Activated CD4-positive, alpha-beta memory T cell treated with anti-CD3 and anti-CD28 coated beads for 36 hours (primary cell): ENCODE measurements around the gene PDGFRB. TPM values are rescaled to one million over a fixed set of nuclear protein-coding genes. Genes with fewer than 3 reads are reported as not detected.

ENCODE experiments used
- CTCF ChIA-PET: fragments of 350-600 bp; sonication (Branson Sonifier 250); formaldehyde crosslinking; loops from one replicate; lab custom pipeline; 2021; ENCODE audit warnings: antibody characterized with exemption, inconsistent platforms; lab: Charles Lee
- POLR2A ChIA-PET: fragments of 350-600 bp; sonication (Branson Sonifier 250); formaldehyde crosslinking; loops from one replicate; lab custom pipeline; 2021; ENCODE audit warnings: antibody characterized with exemption; lab: Charles Lee
- DNase-seq: peaks from one replicate; pipeline ENCODE4 v3.0.0-alpha.2; 2020
- H3K27ac Mint-ChIP-seq: one replicate; pipeline ENCODE4 v1.8.0; 2021; ENCODE audit warnings: mixed read lengths
- H3K27me3 Mint-ChIP-seq: one replicate; pipeline ENCODE4 v1.8.0; 2021; ENCODE audit warnings: mixed read lengths
- H3K36me3 Mint-ChIP-seq: one replicate; pipeline ENCODE4 v1.8.0; 2021; ENCODE audit warnings: mixed read lengths
- H3K4me1 Mint-ChIP-seq: one replicate; pipeline ENCODE4 v1.8.0; 2021; ENCODE audit warnings: low read depth, mixed read lengths
- H3K4me3 Mint-ChIP-seq: one replicate; pipeline ENCODE4 v1.8.0; 2021; ENCODE audit warnings: mild to moderate bottlenecking, mixed read lengths
- H3K9me3 Mint-ChIP-seq: one replicate; pipeline ENCODE4 v1.8.0; 2021; ENCODE audit warnings: mixed read lengths
- intact Hi-C: fragments of 100-400 bp; cut with micrococcal nuclease; formaldehyde crosslinking; loops from one replicate; pipeline ENCODE4 v1.15.1; 2023
- total RNA-seq, 2 experiments: library from RNA; stranded (reverse); gene quantifications; one replicate each; pipeline ENCODE4 v1.2.3, GENCODE V29; 2021

PDGFRB gene
- total RNA-seq, 2 experiments from 2014 or later: 0.21 to 0.34 TPM

- intact Hi-C loops: no loop called here
- POLR2A ChIA-PET: no interaction called here
- CTCF ChIA-PET: interaction anchor here (1.3 to 2.2 kb wide), 2 partner anchors 24 to 87 kb away, joined by 3 to 15 read pairs; partner anchors contain the start of gene PDGFRB
- Mint-ChIP-seq H3K9me3 (no peaks in the 10 kb centered on the region), H3K4me3 (no peak overlapping the region), H3K36me3 (no peaks in the 10 kb centered on the region), H3K27me3 (peaks cover 2% of the 10 kb centered on the region), H3K27ac (no peak overlapping the region), H3K4me1 (no peaks in the 10 kb centered on the region)
- DNase-seq: no peak
Measured at GRCh38 chr5:150131461-150131860, 24.2 kb downstream of the PDGFRB start.

- DNase-seq: no peak
- Mint-ChIP-seq H3K4me3 (no peak overlapping the region), H3K36me3 (no peaks in the 10 kb centered on the region), H3K9me3 (no peaks in the 10 kb centered on the region), H3K27ac (no peak overlapping the region), H3K27me3 (no peaks in the 10 kb centered on the region), H3K4me1 (no peaks in the 10 kb centered on the region)
- POLR2A ChIA-PET: no interaction called here
- CTCF ChIA-PET: interaction anchor here (0.7 to 2.2 kb wide), 5 partner anchors 15 to 220 kb away, joined by 3 to 15 read pairs (median 4); no protein-coding TSS in a partner anchor
- intact Hi-C loops: loop anchor here (1.0 kb wide), 2 partner anchors 88 to 306 kb away; no protein-coding TSS in a partner anchor
Measured at GRCh38 chr5:150130493-150130922, 25.1 kb downstream of the PDGFRB start.

GRCh38 chr5:150129813-150130492 is 25.7 kb downstream of the PDGFRB start:
- Mint-ChIP-seq H3K27ac (no peak overlapping the region), H3K4me3 (no peak overlapping the region), H3K4me1 (no peaks in the 10 kb centered on the region), H3K9me3 (no peaks in the 10 kb centered on the region), H3K36me3 (no peaks in the 10 kb centered on the region), H3K27me3 (no peaks in the 10 kb centered on the region)
- CTCF ChIA-PET: interaction anchor here (1.0 to 2.2 kb wide), 7 partner anchors 9 to 221 kb away, joined by 3 to 15 read pairs (median 4); no protein-coding TSS in a partner anchor
- POLR2A ChIA-PET: no interaction called here
- intact Hi-C loops: loop anchor here (1.0 kb wide), 2 partner anchors 88 to 306 kb away; no protein-coding TSS in a partner anchor
- DNase-seq: peak; percentile 68

- ChIA-PET CTCF (interaction anchor here (1.0 to 2.2 kb wide), 5 partner anchors 9 to 222 kb away, joined by 3 to 15 read pairs (median 4); no protein-coding TSS in a partner anchor), POLR2A (no interaction called here)
- Mint-ChIP-seq H3K4me3 (no peak overlapping the region), H3K4me1 (no peaks in the 10 kb centered on the region), H3K9me3 (no peaks in the 10 kb centered on the region), H3K36me3 (no peaks in the 10 kb centered on the region), H3K27me3 (no peaks in the 10 kb centered on the region), H3K27ac (no peak overlapping the region)
- DNase-seq: no peak
- intact Hi-C loops: no loop called here
Measured at GRCh38 chr5:150129454-150129812, 26.2 kb downstream of the PDGFRB start.

GRCh38 chr5:150126921-150127265 is 28.8 kb downstream of the PDGFRB start:
- H3K4me1 Mint-ChIP-seq: no peaks in the 10 kb centered on the region
- POLR2A ChIA-PET: no interaction called here
- CTCF ChIA-PET: interaction anchor here (1.7 kb wide), 1 partner anchor 91 kb away, joined by 6 read pairs; no protein-coding TSS in a partner anchor

GRCh38 chr5:150126199-150126920 is 29.3 kb downstream of the PDGFRB start:
- no peak overlapping the region for H3K27ac Mint-ChIP-seq
- no peaks in the 10 kb centered on the region for H3K36me3 Mint-ChIP-seq

More at GRCh38 chr5:150126921-150127265, 28.8 kb downstream of the PDGFRB start:
- H3K9me3 Mint-ChIP-seq: no peaks in the 10 kb centered on the region
- DNase-seq: no peak
- H3K4me3 Mint-ChIP-seq: no peak overlapping the region
- no peaks in the 10 kb centered on the region for H3K27me3 Mint-ChIP-seq
- intact Hi-C loops: no loop called here
- no peaks in the 10 kb centered on the region for H3K36me3 Mint-ChIP-seq
- H3K27ac Mint-ChIP-seq: no peak overlapping the region

GRCh38 chr5:150125334-150125733 is 30.3 kb downstream of the PDGFRB start:
- Mint-ChIP-seq H3K9me3 (no peaks in the 10 kb centered on the region), H3K4me3 (no peak overlapping the region), H3K36me3 (no peaks in the 10 kb centered on the region), H3K27me3 (no peaks in the 10 kb centered on the region), H3K4me1 (no peaks in the 10 kb centered on the region), H3K27ac (no peak overlapping the region)
- intact Hi-C loops: no loop called here
- DNase-seq: no peak
- POLR2A ChIA-PET: no interaction called here
- CTCF ChIA-PET: no interaction called here

More at GRCh38 chr5:150126199-150126920, 29.3 kb downstream of the PDGFRB start:
- Mint-ChIP-seq H3K4me1 (no peaks in the 10 kb centered on the region), H3K9me3 (no peaks in the 10 kb centered on the region), H3K27me3 (no peaks in the 10 kb centered on the region), H3K4me3 (no peak overlapping the region)
- ChIA-PET POLR2A (no interaction called here), CTCF (no interaction called here)
- no peak for DNase-seq
- intact Hi-C loops: no loop called here

GRCh38 chr5:150124596-150124995 is 31.0 kb downstream of the PDGFRB start:
- no peaks in the 10 kb centered on the region for H3K27me3 Mint-ChIP-seq
- POLR2A ChIA-PET: no interaction called here
- no peaks in the 10 kb centered on the region for H3K9me3 Mint-ChIP-seq
- H3K36me3 Mint-ChIP-seq: no peaks in the 10 kb centered on the region
- H3K4me3 Mint-ChIP-seq: no peak overlapping the region
- DNase-seq: no peak
- intact Hi-C loops: no loop called here
- CTCF ChIA-PET: no interaction called here
- H3K27ac Mint-ChIP-seq: no peak overlapping the region
- H3K4me1 Mint-ChIP-seq: no peaks in the 10 kb centered on the region

GRCh38 chr5:150124111-150124557 is 31.5 kb downstream of the PDGFRB start:
- Mint-ChIP-seq H3K27me3 (no peaks in the 10 kb centered on the region), H3K36me3 (no peaks in the 10 kb centered on the region), H3K27ac (no peak overlapping the region), H3K9me3 (no peaks in the 10 kb centered on the region), H3K4me1 (no peaks in the 10 kb centered on the region), H3K4me3 (no peak overlapping the region)
- ChIA-PET CTCF (interaction anchor here (1.2 to 2.2 kb wide), 2 partner anchors 79 to 94 kb away, joined by 4 to 6 read pairs; no protein-coding TSS in a partner anchor), POLR2A (no interaction called here)
- no peak for DNase-seq
- intact Hi-C loops: no loop called here

GRCh38 chr5:150123542-150123941 is 32.1 kb downstream of the PDGFRB start:
- intact Hi-C loops: no loop called here
- Mint-ChIP-seq H3K27ac (no peak overlapping the region), H3K4me1 (no peaks in the 10 kb centered on the region), H3K36me3 (no peaks in the 10 kb centered on the region), H3K9me3 (no peaks in the 10 kb centered on the region), H3K4me3 (no peak overlapping the region), H3K27me3 (no peaks in the 10 kb centered on the region)
- CTCF ChIA-PET: interaction anchor here (1.2 to 2.2 kb wide), 4 partner anchors 78 to 289 kb away, joined by 4 to 6 read pairs (median 5); no protein-coding TSS in a partner anchor
- no peak for DNase-seq
- POLR2A ChIA-PET: no interaction called here

GRCh38 chr5:150122536-150123481 is 32.8 kb downstream of the PDGFRB start:
- no peak overlapping the region for H3K27ac Mint-ChIP-seq
- intact Hi-C loops: no loop called here
- ChIA-PET CTCF (interaction anchor here (1.2 to 2.2 kb wide), 6 partner anchors 47 to 289 kb away, joined by 3 to 6 read pairs (median 4); no protein-coding TSS in a partner anchor), POLR2A (no interaction called here)
- no peaks in the 10 kb centered on the region for H3K9me3 Mint-ChIP-seq
- H3K4me1 Mint-ChIP-seq: no peaks in the 10 kb centered on the region
- no peaks in the 10 kb centered on the region for H3K36me3 Mint-ChIP-seq
- no peak overlapping the region for H3K4me3 Mint-ChIP-seq
- no peaks in the 10 kb centered on the region for H3K27me3 Mint-ChIP-seq
- DNase-seq: no peak
